PC-3 (cell line): ENCODE results near the gene PRTFDC1. TPM values are rescaled to one million over a fixed set of nuclear protein-coding genes. Genes with fewer than 3 reads are reported as not detected.
A peak's percentile ranks its signal among the peaks of the same experiment; 100 is the strongest.

Experiments
- ATAC-seq: fragments of 200-7000 bp; cut with Tn5 transposase; 2 replicates; pipeline ENCODE4 v1.9.1; 2020; ENCODE audit warnings: mild to moderate bottlenecking, moderate library complexity
- BruUV-seq: library from RNA; stranded (reverse); fragments of 400-500 nt; replicated peaks from 2 replicates; lab custom pipeline; 2021; lab: Mats Ljungman, UMichigan
- CTCF ChIA-PET: fragments of 300-600 bp; sonication (Branson Sonifier 250); formaldehyde crosslinking; loops from one replicate; lab custom pipeline; 2022; ENCODE audit warnings: antibody characterized with exemption; lab: Charles Lee
- POLR2A ChIA-PET: fragments of 300-600 bp; sonication (Branson Sonifier 250); formaldehyde crosslinking; loops from one replicate; lab custom pipeline; 2022; ENCODE audit warnings: antibody characterized with exemption; ENCODE audit not compliant: unreplicated experiment; lab: Charles Lee
- DNase-seq: peaks from one replicate; pipeline ENCODE4 v3.0.0-alpha.2; 2015
- H2AFZ ChIP-seq: fragments of 300-600 bp; sonication (generic); 2 replicates; pipeline ENCODE4 v1.6.0; 2016; ENCODE audit warnings: antibody characterized with exemption, low read length
- H3F3A ChIP-seq: fragments of 300-600 bp; sonication (generic); one replicate; pipeline ENCODE4 v1.6.0; 2017; ENCODE audit warnings: antibody characterized with exemption, low read length, control low read depth, mild to moderate bottlenecking; ENCODE audit not compliant: unreplicated experiment
- H3K27ac ChIP-seq: fragments of 300-600 bp; sonication (generic); 2 replicates; pipeline ENCODE4 v1.5.1; 2016; ENCODE audit warnings: mild to moderate bottlenecking, low read length
- H3K27me3 ChIP-seq: fragments of 300-600 bp; sonication (generic); 2 replicates; pipeline ENCODE4 v1.6.1; 2016; ENCODE audit warnings: low read length, mixed read lengths
- H3K36me3 ChIP-seq: fragments of 300-600 bp; sonication (generic); 2 replicates; pipeline ENCODE4 v1.6.1; 2016; ENCODE audit warnings: low read depth, mixed run types, low read length, mixed read lengths
- H3K4me1 ChIP-seq: fragments of 300-600 bp; sonication (generic); 2 replicates; pipeline ENCODE4 v1.5.1; 2016; ENCODE audit warnings: low read length; ENCODE audit not compliant: insufficient read depth
- H3K4me2 ChIP-seq: fragments of 300-600 bp; sonication (generic); 2 replicates; pipeline ENCODE4 v1.6.0; 2016; ENCODE audit warnings: low read length
- H3K4me3 ChIP-seq: fragments of 300-600 bp; sonication (generic); 2 replicates; pipeline ENCODE4 v1.5.1; 2016; ENCODE audit warnings: mild to moderate bottlenecking, low read length, mixed read lengths
- H3K79me2 ChIP-seq: fragments of 300-600 bp; sonication (generic); 2 replicates; pipeline ENCODE4 v1.6.1; 2017; ENCODE audit warnings: low read length, mixed read lengths
- H3K9ac ChIP-seq: fragments of 300-600 bp; sonication (generic); 2 replicates; pipeline ENCODE4 v1.6.0; 2016; ENCODE audit warnings: mild to moderate bottlenecking, low read length
- H3K9me2 ChIP-seq: fragments of 300-600 bp; sonication (generic); replicated peaks from 2 replicates; pipeline ENCODE4 v1.6.1; 2016; ENCODE audit warnings: mixed run types, low read length, mixed read lengths
- H3K9me3 ChIP-seq: fragments of 300-600 bp; sonication (generic); 2 replicates; pipeline ENCODE4 v1.6.1; 2016; ENCODE audit warnings: low read length, mixed read lengths
- H4K20me1 ChIP-seq: fragments of 300-600 bp; sonication (generic); 2 replicates; pipeline ENCODE4 v1.6.1; 2016; ENCODE audit warnings: low read length, mixed read lengths
- CTCF ChIP-seq: fragments of 300-600 bp; sonication (generic); conservative IDR thresholded peaks from 2 replicates; pipeline ENCODE4 v1.5.1; 2017; ENCODE audit warnings: antibody characterized with exemption, low read depth, mild to moderate bottlenecking, low read length
- EZH2 ChIP-seq: fragments of 300-600 bp; sonication (generic); IDR thresholded peaks from one replicate; pipeline ENCODE4 v1.6.1; 2017; ENCODE audit warnings: antibody characterized with exemption, mild to moderate bottlenecking, low read length; ENCODE audit not compliant: unreplicated experiment
- EZH2phosphoT487 ChIP-seq: fragments of 300-600 bp; sonication (generic); IDR thresholded peaks from 2 replicates; pipeline ENCODE4 v1.6.1; 2018; ENCODE audit warnings: mild to moderate bottlenecking, antibody characterized with exemption, low read length, borderline replicate concordance
- intact Hi-C: fragments of 100-400 bp; cut with micrococcal nuclease; formaldehyde crosslinking; loops from 2 replicates; pipeline ENCODE4 v1.9.0; 2023
- total RNA-seq: library from RNA; depleted of rRNA; stranded (reverse); fragments of >200 nt; gene quantifications from 2 replicates; pipeline ENCODE4 v1.2.3, GENCODE V29; 2014

The PRTFDC1 gene
- total RNA-seq, 1 experiment from 2014 or later: 10.2 TPM

GRCh38 chr10:24910574-24910973 is 41.8 kb downstream of the PRTFDC1 start:
- DNase-seq (no peak), ATAC-seq (no peak)
- ChIA-PET POLR2A (no interaction called here), CTCF (no interaction called here)
- no peaks in the 10 kb centered on the region for H3K9me2 ChIP-seq
- H2AFZ ChIP-seq: no peak overlapping the region
- H3K27me3 ChIP-seq: no peaks in the 10 kb centered on the region
- no peak overlapping the region for H3K27ac ChIP-seq
- no peaks in the 10 kb centered on the region for H3K36me3 ChIP-seq
- intact Hi-C loops: no loop called here
- peaks cover 32% of the 10 kb centered on the region for H3K4me1 ChIP-seq
- no peaks in the 10 kb centered on the region for H3K79me2 ChIP-seq
- no peaks in the 10 kb centered on the region for H4K20me1 ChIP-seq
- no peaks in the 10 kb centered on the region for H3K9me3 ChIP-seq
- no peak for TF ChIP-seq EZH2
- TF ChIP-seq EZH2phosphoT487: no peak
- no peak for TF ChIP-seq CTCF
- no TSS peak for BruUV-seq
- H3K9ac ChIP-seq: no peak overlapping the region
- no peaks in the 10 kb centered on the region for H3F3A ChIP-seq
- H3K4me3 ChIP-seq: no peak overlapping the region
- H3K4me2 ChIP-seq: no peak overlapping the region

GRCh38 chr10:24908793-24909423 is 43.5 kb downstream of the PRTFDC1 start:
- no peaks in the 10 kb centered on the region for H3K79me2 ChIP-seq
- H3K4me1 ChIP-seq: peaks cover 32% of the 10 kb centered on the region
- no peaks in the 10 kb centered on the region for H3K9me2 ChIP-seq
- H3K27ac ChIP-seq: peak overlapping the region; percentile 62
- no peaks in the 10 kb centered on the region for H3K36me3 ChIP-seq
- POLR2A ChIA-PET: no interaction called here
- H2AFZ ChIP-seq: no peak overlapping the region
- ATAC-seq (peak; percentile 95), DNase-seq (peak; percentile 77)
- CTCF ChIA-PET: no interaction called here
- H3K9me3 ChIP-seq: no peaks in the 10 kb centered on the region
- H3F3A ChIP-seq: no peaks in the 10 kb centered on the region
- no peak for TF ChIP-seq EZH2phosphoT487
- TF ChIP-seq CTCF: no peak
- no peak for TF ChIP-seq EZH2
- no TSS peak for BruUV-seq
- no peak overlapping the region for H3K4me3 ChIP-seq
- no peaks in the 10 kb centered on the region for H3K27me3 ChIP-seq
- H3K4me2 ChIP-seq: peak overlapping the region; percentile 48; the same call in 1 of the 2 replicates
- no peaks in the 10 kb centered on the region for H4K20me1 ChIP-seq
- no peak overlapping the region for H3K9ac ChIP-seq
- intact Hi-C loops: no loop called here

- no peak overlapping the region for H3K9ac ChIP-seq
- H3K9me2 ChIP-seq: no peaks in the 10 kb centered on the region
- ATAC-seq (no peak), DNase-seq (no peak)
- H3K79me2 ChIP-seq: no peaks in the 10 kb centered on the region
- no peaks in the 10 kb centered on the region for H3K27me3 ChIP-seq
- H2AFZ ChIP-seq: no peak overlapping the region
- TF ChIP-seq EZH2phosphoT487 (no peak), CTCF (no peak), EZH2 (no peak)
- no peak overlapping the region for H3K4me2 ChIP-seq
- no peaks in the 10 kb centered on the region for H3K36me3 ChIP-seq
- BruUV-seq: no TSS peak
- ChIA-PET CTCF (no interaction called here), POLR2A (no interaction called here)
- no peaks in the 10 kb centered on the region for H3F3A ChIP-seq
- H4K20me1 ChIP-seq: no peaks in the 10 kb centered on the region
- intact Hi-C loops: no loop called here
- no peak overlapping the region for H3K4me3 ChIP-seq
- no peaks in the 10 kb centered on the region for H3K9me3 ChIP-seq
- H3K4me1 ChIP-seq: peaks cover 24% of the 10 kb centered on the region
- H3K27ac ChIP-seq: no peak overlapping the region
These were observed 44.5 kb downstream of the PRTFDC1 start for GRCh38 chr10:24907956-24908355.
